Prostate gland (tissue), 2 donors: Measurements from ENCODE around the gene AIFM1.

ENCODE experiments used
- POLR2A ChIP-seq: fragments of 450-650 bp; IDR thresholded peaks from one replicate; pipeline ENCODE4 v1.6.1; 2016; ENCODE audit warnings: antibody characterized with exemption, mild to moderate bottlenecking
- TF ChIP-seq, protein P1 (sequence below), 4 experiments: fragments of 200-600 bp in 2 of 4; fragments of 450-650 bp in 2 of 4; sonication (generic) in 2 of 4; IDR thresholded peaks; 1 replicate in 3 of 4; 2 replicates in 1 of 4; pipeline ENCODE4 v1.5.1; 2016 to 2019; ENCODE audit warnings: antibody characterized with exemption in 4 of 4, mild to moderate bottlenecking in 2 of 4, moderate library complexity in 2 of 4

DNA sequence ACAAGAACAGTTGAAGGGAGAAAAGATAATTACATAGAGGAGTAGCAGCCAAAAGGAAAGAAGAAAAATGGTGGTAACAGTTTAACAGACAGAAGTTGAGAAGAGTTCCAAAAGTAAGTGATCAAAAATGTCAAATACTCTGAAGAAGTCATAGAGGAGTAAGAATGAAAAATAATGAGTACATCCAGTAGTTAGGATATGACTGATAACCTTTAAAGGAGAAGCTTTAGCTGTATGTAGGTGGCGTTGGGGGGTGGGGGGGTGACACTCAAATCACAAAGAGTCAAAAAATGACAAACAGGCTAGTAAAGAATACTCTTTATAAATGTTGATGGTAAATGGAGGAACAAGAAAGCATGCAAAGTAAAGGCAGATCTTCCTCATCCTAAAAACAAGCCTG is 46.7 kb upstream of the AIFM1 start:
- TF ChIP-seq, protein P1, sequence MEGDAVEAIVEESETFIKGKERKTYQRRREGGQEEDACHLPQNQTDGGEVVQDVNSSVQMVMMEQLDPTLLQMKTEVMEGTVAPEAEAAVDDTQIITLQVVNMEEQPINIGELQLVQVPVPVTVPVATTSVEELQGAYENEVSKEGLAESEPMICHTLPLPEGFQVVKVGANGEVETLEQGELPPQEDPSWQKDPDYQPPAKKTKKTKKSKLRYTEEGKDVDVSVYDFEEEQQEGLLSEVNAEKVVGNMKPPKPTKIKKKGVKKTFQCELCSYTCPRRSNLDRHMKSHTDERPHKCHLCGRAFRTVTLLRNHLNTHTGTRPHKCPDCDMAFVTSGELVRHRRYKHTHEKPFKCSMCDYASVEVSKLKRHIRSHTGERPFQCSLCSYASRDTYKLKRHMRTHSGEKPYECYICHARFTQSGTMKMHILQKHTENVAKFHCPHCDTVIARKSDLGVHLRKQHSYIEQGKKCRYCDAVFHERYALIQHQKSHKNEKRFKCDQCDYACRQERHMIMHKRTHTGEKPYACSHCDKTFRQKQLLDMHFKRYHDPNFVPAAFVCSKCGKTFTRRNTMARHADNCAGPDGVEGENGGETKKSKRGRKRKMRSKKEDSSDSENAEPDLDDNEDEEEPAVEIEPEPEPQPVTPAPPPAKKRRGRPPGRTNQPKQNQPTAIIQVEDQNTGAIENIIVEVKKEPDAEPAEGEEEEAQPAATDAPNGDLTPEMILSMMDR (IDR thresholded peaks at IDR 0.05) = no peak
- TF ChIP-seq POLR2A = no peak
